DMS153 treated with DMSO at 0.1 percent for 48 hours (cell line): ENCODE measurements around the gene ZNF346.

Source experiments
- DNase-seq: peaks from one replicate; lab custom pipeline; 2025; ENCODE audit not compliant: unreplicated experiment; lab: John Stamatoyannopoulos, UW

Gene ZNF346

DNA sequence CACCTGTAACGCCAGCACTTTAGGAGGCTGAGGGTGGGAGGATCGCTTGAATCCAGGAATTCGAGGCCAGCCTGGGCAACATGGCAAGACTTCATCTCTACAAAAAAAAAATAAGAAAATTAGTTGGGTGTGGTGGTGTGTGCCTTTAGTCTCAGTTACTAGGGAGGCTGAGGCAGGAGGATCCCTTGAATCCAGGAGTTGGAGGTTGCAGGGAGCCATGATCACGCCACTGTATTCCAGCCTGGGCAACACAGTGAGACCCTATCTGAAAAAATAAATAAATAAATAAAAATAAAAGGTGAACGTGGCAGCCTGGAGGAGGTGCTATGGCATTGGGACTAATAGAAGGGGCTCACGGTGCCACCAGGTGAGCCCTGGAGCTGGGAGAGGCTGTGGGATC lies 71.3 kb downstream of the ZNF346 start:
- no peak for DNase-seq

DNA sequence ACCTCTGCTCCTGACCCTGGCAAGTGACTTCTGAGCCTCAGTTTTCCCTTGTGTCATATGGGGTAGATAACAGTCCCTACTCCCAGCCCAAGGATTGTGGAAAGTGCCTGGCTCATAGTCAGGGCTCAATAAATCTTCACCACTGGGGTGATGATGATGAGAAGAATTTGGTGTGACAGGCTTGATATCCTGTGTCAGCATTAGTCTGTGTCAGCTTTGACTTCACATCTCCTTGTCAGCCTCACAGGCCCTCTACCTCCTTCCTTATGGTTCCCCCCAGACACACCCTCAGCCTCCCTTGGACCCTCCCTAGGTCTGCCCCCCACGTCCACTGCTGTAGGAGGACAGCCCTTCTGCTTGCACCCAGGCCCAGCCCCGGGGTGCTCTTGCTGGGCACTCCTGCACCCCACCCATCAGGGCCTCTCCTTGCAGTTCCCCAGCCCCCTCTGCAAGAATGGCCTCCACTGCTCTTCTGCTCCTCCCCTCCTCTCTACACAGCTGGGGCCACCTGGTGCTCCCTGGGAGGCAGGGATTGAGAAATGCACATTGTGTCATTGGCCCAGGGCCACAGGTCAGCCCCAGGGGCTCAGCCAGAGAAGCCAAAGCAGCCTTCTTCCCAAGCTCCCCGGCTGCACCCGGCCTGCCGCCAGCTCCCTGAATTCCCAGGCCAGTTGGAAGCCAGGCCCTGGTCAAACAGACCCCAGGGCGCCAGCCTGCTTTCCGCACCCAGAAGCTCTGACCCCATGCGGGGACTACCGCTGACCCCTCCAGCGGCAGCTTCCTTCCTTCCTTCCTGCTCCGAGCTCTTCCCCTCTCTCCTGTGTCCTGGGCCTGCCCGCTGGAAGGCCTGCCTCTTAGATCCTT lies 72.0 kb downstream of the ZNF346 start:
- DNase-seq, result no peak

DNA sequence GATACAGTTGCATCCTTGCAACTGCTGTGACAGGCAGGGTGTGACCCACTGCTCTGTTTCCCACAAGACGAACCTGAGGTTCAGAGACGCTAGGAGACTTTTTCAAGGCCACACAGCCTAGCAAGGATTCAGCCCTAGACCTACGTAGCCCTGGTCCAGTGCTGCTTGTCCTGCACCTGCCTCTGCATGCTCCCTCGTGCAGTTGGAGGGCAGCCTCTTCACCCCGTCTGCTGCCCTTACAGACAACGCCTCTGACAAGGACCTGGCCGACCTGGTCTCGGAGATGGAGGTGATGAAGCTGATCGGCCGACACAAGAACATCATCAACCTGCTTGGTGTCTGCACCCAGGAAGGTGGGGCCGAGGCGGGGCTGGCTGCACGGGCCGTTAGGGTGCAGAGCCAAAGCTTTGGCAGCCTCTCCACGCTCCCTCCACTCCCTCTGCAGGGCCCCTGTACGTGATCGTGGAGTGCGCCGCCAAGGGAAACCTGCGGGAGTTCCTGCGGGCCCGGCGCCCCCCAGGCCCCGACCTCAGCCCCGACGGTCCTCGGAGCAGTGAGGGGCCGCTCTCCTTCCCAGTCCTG lies 72.7 kb downstream of the ZNF346 start:
- no peak for DNase-seq

DNA sequence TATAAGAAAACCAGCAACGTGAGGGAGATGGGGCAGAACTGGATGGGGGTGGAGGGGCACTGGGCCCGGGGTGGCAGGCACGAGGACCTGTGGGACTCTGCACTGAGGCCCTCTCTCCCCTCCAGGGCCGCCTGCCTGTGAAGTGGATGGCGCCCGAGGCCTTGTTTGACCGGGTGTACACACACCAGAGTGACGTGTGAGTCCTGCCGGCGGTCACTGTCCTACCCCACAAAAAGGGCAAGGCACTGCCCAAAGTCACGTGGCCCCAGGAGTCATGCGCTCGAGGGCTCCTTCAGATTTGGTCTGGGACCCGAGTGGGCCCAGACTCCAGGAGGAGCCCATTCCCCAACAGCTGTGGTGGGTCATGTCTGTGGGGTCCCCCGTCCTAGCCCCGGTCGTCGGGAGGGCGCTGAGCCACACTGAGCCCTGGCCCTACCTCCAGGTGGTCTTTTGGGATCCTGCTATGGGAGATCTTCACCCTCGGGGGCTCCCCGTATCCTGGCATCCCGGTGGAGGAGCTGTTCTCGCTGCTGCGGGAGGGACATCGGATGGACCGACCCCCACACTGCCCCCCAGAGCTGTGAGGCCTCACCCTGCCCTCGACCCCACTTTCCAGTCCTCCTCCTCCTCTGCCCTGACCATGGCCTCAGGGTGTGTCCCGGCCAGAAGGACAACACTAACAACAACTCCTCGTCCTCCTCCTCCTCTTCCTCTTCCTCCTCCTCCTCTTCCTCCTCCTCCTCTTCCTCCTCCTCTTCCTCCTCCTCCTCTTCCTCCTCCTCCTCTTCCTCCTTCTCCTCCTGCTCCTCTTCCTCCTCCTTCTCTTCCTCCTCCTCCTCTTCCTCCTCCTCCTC lies 73.9 kb downstream of the ZNF346 start:
- DNase-seq, result no peak

DNA sequence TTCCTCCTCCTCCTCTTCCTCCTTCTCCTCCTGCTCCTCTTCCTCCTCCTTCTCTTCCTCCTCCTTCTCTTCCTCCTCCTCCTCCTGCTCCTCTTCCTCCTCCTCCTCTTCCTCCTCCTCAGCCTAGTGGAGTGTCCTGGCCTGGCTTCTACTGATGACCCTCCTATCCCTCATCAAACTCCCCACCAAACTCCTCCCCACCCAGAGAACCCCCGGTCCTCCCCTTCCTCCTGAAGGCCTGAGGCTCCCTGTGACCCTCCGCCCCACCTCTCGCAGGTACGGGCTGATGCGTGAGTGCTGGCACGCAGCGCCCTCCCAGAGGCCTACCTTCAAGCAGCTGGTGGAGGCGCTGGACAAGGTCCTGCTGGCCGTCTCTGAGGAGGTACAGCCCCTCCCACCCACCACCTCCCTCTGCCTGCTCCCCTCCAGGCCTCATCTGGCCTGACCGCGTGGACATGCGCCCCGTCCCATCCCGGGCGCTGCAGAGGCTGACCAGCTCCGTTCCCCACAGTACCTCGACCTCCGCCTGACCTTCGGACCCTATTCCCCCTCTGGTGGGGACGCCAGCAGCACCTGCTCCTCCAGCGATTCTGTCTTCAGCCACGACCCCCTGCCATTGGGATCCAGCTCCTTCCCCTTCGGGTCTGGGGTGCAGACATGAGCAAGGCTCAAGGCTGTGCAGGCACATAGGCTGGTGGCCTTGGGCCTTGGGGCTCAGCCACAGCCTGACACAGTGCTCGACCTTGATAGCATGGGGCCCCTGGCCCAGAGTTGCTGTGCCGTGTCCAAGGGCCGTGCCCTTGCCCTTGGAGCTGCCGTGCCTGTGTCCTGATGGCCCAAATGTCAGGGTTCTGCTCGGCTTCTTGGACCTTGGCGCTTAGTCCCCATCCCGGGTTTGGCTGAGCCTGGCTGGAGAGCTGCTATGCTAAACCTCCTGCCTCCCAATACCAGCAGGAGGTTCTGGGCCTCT lies 74.8 kb downstream of the ZNF346 start:
- no peak for DNase-seq

DNA sequence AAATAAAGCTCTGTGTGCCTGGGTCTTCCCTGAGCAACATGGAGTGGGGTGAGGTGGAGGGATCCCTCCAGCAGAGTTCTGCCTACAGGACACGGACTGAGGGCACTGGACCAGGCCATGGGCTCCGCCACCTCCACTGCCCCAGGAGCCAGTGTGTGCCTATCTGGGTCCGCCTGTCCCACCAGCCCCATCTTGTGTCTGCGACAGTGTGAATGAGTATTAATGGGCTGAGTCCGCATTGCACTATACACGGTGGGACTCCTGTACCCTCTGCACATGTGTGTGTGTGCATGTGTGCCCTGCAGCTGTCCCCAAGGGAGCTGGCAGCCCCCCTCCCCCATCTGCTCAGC lies 75.6 kb downstream of the ZNF346 start:
- DNase-seq, result no peak

DNA sequence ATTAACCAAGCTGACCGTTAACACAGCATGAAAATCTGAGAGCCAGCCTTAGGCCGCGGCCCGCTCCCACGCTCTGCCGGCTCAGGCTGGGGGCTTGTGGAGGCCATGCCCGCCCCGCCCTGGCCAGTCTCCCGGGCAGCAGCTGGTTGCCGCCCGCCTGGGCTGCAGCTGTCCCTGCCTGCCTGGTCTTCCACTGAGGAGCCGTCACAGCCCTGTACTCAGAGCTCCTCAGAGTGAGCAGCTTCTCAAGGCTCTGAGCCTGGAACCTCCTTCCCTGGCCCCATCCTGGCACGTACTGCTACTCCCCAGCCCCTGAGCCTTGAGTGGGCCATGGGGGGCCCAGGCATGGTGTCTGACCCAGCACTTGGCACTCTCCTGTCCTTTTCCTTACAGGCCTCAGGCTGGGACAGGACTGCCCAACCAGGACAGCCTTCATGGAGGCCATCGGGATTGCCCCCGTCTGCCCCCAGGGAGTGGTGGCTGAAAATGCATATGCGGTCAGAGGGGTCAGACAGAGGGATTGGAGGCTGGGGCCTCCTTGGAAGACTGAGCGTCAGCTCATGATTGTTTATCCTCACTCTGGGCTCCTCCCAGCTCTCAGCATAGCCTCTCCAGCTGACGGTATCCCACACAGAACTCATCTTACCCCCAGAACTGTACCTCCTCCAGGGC lies 76.1 kb downstream of the ZNF346 start:
- no peak for DNase-seq

DNA sequence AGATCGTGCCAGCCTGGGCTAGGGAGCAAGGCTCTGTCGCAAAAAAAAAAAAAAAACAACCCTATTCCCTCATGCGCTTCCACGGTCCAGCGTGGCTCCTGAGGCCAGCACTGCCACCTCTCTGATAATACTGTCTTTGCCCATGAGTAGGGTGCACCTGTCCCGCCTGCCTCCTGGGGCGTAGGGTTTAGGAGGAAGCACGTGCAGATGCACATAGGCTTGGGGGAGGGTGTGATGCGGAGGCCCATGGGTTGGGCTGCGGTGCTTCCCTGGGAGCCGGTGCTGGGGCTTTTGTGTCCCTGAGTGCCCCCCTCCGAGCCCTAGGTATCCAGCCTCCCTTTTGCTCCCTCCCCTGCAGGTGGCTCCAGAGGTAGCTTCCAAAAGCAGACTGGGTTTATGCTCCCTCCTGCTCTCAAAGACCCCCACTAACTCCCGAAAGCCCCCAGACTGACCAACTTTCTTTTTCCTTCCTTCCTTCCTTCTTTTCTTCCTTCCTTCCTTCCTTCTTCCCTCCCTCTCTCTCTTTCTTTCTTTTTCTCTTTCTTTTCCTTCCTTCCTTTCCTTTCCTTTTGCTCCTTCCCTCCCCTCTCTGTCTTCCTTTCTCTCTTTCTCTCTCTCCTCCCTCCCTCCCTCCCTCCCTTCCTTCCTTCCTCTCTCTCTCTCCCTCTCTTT lies 77.1 kb downstream of the ZNF346 start:
- DNase-seq, result no peak

DNA sequence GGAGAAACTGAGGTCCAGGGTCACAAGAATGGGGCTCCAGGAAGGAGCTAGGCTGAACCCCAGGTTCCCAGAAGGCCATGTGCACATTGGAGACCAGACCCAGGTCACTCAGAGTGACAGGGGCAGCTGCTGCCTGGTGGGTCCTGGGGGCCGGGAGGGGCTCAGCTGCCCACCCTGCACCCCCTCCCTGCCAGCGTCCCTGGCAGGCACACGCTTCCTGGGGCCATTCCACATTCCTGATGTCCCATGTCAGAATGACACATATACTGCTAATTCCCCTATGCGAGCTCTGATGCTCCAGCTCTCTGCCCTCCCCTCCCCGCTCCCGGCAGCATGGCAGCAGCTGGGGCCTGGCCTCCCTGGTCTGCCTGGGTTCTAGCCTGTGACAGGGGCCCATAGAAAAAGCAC lies 78.2 kb downstream of the ZNF346 start:
- no peak for DNase-seq

DNA sequence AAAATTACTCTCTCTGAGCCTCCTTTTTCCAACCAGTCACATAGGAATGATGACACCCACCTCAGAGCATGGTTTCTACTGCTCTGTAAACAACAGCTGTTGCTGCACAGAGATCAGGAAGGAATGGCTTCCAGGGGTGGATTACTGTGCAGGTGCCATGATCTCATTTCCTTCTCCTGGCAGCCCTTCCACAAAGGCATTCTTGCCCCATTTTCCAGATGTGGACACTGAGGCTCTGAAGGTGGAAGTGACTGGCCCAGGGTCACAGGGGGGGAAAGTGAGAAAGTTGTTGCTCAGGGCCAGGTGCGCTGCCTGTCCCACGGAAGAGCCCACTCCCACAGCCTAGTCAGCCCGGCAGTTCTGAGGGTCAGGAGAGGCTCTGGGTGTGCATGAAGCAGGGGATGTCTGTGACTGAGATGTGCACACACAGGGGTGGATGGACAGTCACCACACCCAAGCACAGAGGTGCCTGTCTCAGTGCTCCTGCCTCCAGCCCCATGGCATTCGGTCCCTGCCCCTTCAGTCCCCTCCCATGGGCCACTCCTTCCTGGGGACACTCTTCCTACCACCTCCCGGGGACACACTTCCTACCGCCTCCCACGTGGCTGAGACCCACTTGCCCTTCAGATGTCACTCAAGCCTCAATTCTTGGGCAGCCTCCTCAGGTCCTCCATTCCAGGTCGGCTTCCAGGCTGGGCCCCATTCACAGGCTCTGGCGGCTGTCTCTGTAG lies 81.2 kb downstream of the ZNF346 start:
- DNase-seq, result no peak

DNA sequence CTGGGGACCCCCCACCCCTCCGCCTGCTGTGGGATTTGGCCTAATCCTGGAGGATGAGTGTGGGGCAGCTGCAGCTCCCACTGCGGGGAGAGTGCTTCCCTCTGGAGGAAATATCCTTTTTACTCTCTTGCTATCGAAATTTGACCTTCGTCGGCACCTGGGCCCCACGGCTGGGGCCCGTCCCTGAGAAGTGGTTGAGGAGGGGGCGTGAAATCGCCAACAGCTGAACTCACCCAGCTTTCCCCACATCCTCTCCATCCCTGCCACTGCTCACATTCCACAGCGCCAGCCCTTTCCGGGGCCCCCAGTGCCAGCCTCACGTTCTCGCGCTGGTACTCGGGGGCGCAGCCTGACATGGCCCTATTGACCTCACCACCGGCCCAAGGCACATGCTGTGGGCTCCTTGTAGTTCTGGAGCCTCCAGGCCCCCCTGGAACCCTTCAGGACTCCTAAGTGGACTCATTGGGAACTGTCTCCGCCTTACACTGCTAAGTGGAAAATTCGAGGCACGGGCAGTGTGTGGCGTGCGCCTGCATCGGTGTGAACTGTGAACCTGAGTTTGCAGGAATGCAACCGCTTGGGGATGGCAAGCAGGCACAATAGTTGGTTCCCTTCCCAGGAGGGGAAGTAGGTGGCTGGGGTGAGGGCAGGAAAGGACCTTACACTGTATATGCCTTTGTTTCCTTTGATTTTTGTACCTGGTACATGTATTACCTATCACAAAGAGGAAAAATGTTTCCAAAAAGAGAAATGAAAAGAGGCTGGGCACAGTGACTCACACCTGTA lies 83.4 kb downstream of the ZNF346 start:
- DNase-seq, result no peak

DNA sequence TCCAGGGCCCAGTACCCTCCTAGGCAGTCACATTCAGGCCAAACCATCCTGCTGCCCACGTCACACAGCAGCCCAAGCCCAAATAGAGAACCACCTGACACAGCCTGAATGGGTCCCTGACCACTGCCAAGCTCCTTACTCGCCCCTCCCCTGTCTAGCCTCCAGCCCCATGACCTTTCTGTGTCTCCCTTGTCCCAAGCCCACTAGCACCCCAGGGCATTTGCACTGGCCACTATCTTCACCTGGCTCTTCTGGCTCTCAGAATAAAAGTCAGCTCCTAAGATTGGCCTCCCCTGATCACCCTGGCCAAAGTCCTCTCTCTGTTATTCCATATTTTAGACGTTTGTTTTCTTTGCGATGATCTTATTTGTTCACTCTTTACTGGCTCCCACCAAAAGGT lies 84.7 kb downstream of the ZNF346 start:
- no peak for DNase-seq

DNA sequence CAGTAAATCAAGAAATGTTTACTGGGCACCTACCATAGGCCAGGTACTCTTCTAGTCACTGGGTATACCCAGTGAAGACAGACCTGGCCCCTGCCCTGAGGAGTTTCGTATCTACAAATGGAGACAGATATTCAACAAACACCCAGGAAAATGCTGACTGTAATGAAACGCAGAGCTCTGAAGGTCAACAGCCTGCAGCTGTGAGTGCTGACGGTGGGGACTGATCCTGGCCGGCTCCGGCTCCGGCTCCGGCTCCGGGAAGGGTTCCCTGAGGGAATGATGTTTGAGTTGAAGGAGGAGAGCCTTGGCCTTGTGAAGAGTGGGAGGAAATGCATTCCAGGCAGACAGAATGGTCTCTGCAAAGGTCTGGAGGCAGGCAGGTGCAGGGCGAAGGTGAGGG lies 87.3 kb downstream of the ZNF346 start:
- no peak for DNase-seq

DNA sequence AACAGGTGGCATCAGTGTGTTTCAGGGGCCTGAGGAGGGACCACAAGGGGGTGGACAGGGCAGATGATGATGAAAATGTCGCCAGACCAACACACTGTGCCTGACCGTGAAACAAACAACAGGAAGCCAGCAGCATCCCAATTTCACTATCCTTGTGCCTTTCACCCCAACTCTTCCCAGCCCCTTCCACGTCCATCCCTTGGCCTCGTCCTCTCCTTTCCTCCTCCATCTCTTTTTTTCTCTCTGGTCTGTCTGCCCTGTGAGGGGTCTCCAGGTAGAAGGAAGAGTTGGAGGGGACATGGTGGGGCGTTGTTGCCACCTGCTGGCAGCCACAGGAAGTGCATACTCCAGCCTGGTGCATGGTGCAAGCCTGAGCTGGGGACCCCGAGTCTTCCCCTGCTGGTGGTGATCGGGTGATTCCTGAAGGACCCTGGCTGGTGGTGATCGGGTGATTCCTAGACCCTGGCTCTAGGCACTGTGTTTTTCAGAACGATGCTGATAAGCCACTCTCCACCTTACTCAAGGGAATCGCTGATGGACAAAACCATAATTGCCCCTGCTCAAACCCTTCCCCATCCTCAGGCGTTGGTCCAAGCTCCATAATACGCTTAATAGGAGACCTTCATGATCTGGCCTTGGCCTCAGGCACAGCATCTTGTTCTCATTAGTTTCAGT lies 89.4 kb downstream of the ZNF346 start:
- DNase-seq, result no peak

DNA sequence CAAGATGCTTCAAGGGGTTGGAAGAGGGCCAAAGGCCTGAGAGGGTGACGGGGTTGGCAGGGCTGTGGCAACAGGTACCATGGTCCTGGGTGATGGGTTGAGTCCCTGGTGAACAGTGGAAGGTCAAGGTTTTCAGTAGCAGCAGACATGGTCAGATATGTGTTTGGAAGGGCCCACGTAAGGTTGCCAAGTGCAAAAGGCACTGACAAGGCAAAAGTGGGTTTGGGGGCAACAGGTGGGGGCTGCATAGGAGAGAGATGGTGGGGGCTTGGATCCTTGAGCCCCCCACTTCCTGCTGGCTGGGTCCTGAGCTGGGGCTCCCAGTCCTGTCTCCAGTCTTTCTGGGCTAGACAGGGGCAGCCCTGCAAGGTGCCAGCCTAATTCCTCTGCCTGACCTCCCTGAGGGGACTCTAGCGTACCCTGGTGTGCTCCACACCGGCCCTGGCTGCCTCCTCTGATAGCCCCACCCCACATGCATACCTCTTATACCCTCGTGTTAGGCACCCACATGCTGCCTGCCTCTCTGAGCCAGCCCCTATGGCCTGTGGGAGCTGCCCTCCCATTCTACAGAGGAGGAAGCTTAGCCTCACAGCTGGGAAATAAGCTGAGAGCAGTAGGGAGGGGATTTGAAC lies 90.2 kb downstream of the ZNF346 start:
- no peak for DNase-seq

DNA sequence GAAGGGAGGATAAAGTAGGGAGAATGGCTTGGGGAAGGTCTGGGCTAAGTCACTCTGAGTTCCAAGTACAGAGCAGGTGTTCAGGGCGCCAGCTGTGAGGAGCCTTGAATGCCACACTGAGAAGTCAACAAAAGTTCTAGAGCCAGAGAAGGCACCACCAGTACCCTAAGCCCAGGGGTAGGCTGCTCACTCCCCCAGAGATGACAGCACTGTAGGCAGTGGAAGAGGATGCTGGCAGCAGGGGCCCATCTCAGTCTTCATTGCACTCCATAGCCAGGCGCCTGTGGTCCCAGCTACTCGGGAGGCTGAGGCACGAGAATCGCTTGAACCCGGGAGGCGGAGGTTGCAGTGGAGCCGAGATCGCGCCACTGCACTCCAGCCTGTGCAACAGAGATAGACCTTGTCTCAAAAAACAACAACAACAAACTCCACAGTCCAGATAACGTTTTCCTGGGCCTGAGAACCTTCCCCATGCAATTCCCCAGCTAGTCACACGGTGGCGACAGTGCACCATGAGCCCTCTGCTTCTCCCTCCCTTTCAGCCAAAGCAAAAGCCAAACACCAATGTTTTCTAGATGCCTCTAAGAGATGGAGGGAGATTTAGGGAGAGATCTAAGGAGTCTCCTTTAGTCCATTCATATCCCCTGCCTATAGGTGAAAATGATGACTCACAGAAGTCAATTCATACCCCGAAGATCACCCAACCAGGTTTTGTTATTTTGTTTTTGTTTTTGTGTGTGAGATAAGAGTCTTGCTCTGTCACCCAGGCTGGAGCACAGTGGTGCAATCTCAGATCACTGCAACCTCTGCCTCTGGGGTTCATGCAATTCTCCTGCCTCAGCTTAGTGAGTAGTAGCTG lies 91.3 kb downstream of the ZNF346 start:
- DNase-seq, result peak; percentile 40
